ENCODE data around the gene MAML1. TPM values are rescaled to one million over a fixed set of nuclear protein-coding genes. Genes with fewer than 3 reads are reported as not detected.

The MAML1 gene
- total and polyA plus RNA-seq, 4 donors = 2.2 to 7.6 (median 6.3) TPM

GRCh38 chr5:179727106-179727505 is 5.5 kb upstream of the MAML1 start:
- peaks cover 2 to 22% (median 13%) of the 10 kb centered on the region in 4 donors for H3K4me1 ChIP-seq (ENCODE audit: control insufficient read depth in 4 of 4, insufficient read depth in 4 of 4, low read length in 3 of 4)
- H3K27ac ChIP-seq (ENCODE audit: low read depth in 1 of 2, low read length in 2 of 2) = no peak overlapping the region
- no peaks in the 10 kb centered on the region for H3K9me3 ChIP-seq (ENCODE audit: control insufficient read depth in 4 of 4, low read length in 3 of 4)
- no peak overlapping the region for H3K9ac ChIP-seq (ENCODE audit: low read depth in 1 of 2, low read length in 2 of 2)
- no peak for DNase-seq (ENCODE audit: low spot score)
- no peak for TF ChIP-seq FOXA1 (IDR thresholded peaks at IDR 0.05)
- TF ChIP-seq MAX (IDR thresholded peaks at IDR 0.05) = no peak
- no peak for TF ChIP-seq RAD21 (IDR thresholded peaks at IDR 0.05)
- TF ChIP-seq HNF4A (conservative IDR thresholded peaks at IDR 0.05) = no peak
- no peak for TF ChIP-seq GABPA (IDR thresholded peaks at IDR 0.05 in 1 of 2, conservative IDR thresholded peaks at IDR 0.05 in 1 of 2)
- no peak for TF ChIP-seq NR2F2 (IDR thresholded peaks at IDR 0.05)
- TF ChIP-seq TAF1 (conservative IDR thresholded peaks at IDR 0.05) = no peak
- TF ChIP-seq EGR1 (IDR thresholded peaks at IDR 0.05; ENCODE audit: low read depth in 2 of 2) = no peak
- no peak for TF ChIP-seq ATF3 (IDR thresholded peaks at IDR 0.05)
- no peak for TF ChIP-seq FOXA2 (IDR thresholded peaks at IDR 0.05)
- TF ChIP-seq RXRA (IDR thresholded peaks at IDR 0.05) = no peak
- TF ChIP-seq ZBTB33 (IDR thresholded peaks at IDR 0.05) = no peak
- TF ChIP-seq HNF4G (IDR thresholded peaks at IDR 0.05) = no peak
- TF ChIP-seq REST (IDR thresholded peaks at IDR 0.05) = no peak
- 82% methylated on average over 6 of the region's 6 CpGs for WGBS
- H3K27me3 ChIP-seq (ENCODE audit: control insufficient read depth in 4 of 4, insufficient read depth in 4 of 4, low read length in 3 of 4) = no peaks in the 10 kb centered on the region
- peaks cover 16 to 71% (median 66%) of the 10 kb centered on the region in 4 donors for H3K36me3 ChIP-seq (ENCODE audit: control insufficient read depth in 4 of 4, insufficient read depth in 3 of 4, low read depth in 1 of 4, low read length in 3 of 4)
- no peak overlapping the region for H3K4me3 ChIP-seq (ENCODE audit: low read depth in 1 of 3, low read length in 3 of 3)

DNA sequence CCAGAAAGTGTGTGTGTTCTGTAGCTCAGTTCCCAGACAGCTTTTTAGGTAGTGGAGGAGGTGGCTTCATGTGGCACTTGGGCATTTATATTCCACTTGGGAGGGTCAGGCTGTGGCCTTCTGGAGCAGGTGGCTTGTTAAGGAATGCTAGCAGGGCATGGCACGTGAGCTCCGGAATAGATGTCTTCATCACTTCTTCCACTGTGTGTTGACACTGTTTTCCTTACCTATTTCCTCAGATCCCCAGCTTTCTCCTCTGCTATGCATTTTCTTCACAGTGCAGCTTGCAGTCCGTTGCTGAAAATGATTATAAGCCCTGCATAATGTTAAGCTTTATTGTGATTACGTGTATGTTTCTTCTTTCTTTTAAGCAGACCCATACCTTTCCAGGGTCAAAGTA is 3.3 kb upstream of the MAML1 start:
- Histone ChIP-seq H3K36me3 (ENCODE audit: control insufficient read depth in 4 of 4, insufficient read depth in 3 of 4, low read depth in 1 of 4, low read length in 3 of 4) (peaks cover 10 to 49% (median 44%) of the 10 kb centered on the region in 4 donors), H3K9me3 (ENCODE audit: control insufficient read depth in 4 of 4, low read length in 3 of 4) (no peaks in the 10 kb centered on the region), H3K9ac (ENCODE audit: low read depth in 1 of 2, low read length in 2 of 2) (no peak overlapping the region), H3K4me3 (ENCODE audit: low read depth in 1 of 3, low read length in 3 of 3) (no peak overlapping the region), H3K4me1 (ENCODE audit: control insufficient read depth in 4 of 4, insufficient read depth in 4 of 4, low read length in 3 of 4) (peaks cover 3 to 31% (median 20%) of the 10 kb centered on the region in 4 donors), H3K27ac (ENCODE audit: low read depth in 1 of 2, low read length in 2 of 2) (no peak overlapping the region), H3K27me3 (ENCODE audit: control insufficient read depth in 4 of 4, insufficient read depth in 4 of 4, low read length in 3 of 4) (no peaks in the 10 kb centered on the region)
- 89% methylated on average over 4 of the region's 4 CpGs for WGBS
- DNase-seq (ENCODE audit: low spot score) = no peak
- no peak for TF ChIP-seq GABPA (IDR thresholded peaks at IDR 0.05 in 1 of 2, conservative IDR thresholded peaks at IDR 0.05 in 1 of 2)
- no peak for TF ChIP-seq MAX (IDR thresholded peaks at IDR 0.05)
- TF ChIP-seq FOXA2 (IDR thresholded peaks at IDR 0.05) = no peak
- TF ChIP-seq HNF4A (conservative IDR thresholded peaks at IDR 0.05) = no peak
- no peak for TF ChIP-seq YY1 (IDR thresholded peaks at IDR 0.05)
- no peak for TF ChIP-seq EGR1 (IDR thresholded peaks at IDR 0.05; ENCODE audit: low read depth in 2 of 2)
- no peak for TF ChIP-seq REST (IDR thresholded peaks at IDR 0.05)
- TF ChIP-seq HNF4G (IDR thresholded peaks at IDR 0.05) = no peak
- TF ChIP-seq ZBTB33 (IDR thresholded peaks at IDR 0.05) = no peak
- TF ChIP-seq, protein P1, sequence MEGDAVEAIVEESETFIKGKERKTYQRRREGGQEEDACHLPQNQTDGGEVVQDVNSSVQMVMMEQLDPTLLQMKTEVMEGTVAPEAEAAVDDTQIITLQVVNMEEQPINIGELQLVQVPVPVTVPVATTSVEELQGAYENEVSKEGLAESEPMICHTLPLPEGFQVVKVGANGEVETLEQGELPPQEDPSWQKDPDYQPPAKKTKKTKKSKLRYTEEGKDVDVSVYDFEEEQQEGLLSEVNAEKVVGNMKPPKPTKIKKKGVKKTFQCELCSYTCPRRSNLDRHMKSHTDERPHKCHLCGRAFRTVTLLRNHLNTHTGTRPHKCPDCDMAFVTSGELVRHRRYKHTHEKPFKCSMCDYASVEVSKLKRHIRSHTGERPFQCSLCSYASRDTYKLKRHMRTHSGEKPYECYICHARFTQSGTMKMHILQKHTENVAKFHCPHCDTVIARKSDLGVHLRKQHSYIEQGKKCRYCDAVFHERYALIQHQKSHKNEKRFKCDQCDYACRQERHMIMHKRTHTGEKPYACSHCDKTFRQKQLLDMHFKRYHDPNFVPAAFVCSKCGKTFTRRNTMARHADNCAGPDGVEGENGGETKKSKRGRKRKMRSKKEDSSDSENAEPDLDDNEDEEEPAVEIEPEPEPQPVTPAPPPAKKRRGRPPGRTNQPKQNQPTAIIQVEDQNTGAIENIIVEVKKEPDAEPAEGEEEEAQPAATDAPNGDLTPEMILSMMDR (IDR thresholded peaks at IDR 0.05; ENCODE audit: low read depth, low read length, missing input control) = no peak
- TF ChIP-seq RXRA (IDR thresholded peaks at IDR 0.05) = no peak
- TF ChIP-seq TAF1 (conservative IDR thresholded peaks at IDR 0.05) = no peak
- no peak for TF ChIP-seq NR2F2 (IDR thresholded peaks at IDR 0.05)
- no peak for TF ChIP-seq RAD21 (IDR thresholded peaks at IDR 0.05)
- no peak for TF ChIP-seq JUND (IDR thresholded peaks at IDR 0.05)
- TF ChIP-seq FOXA1 (IDR thresholded peaks at IDR 0.05) = no peak
